Skeletal muscle tissue (tissue), 4 donors: Measurements from ENCODE around the gene CHRNB1. TPM values are rescaled to one million over a fixed set of nuclear protein-coding genes. Genes with fewer than 3 reads are reported as not detected.
A peak's percentile ranks its signal among the peaks of the same experiment; 100 is the strongest.

Source experiments
- H3K27ac ChIP-seq: one replicate; pipeline ENCODE4 v1.7.0; 2013; ENCODE audit warnings: mild to moderate bottlenecking, low read depth, low read length, inconsistent platforms
- H3K27me3 ChIP-seq, 3 donors: one replicate each; pipeline ENCODE4 v1.7.0; 2013; ENCODE audit warnings: low read length in 3 of 3; ENCODE audit not compliant: control insufficient read depth in 3 of 3, insufficient read depth in 3 of 3
- H3K36me3 ChIP-seq, 3 donors: one replicate each; pipeline ENCODE4 v1.7.0; 2013; ENCODE audit warnings: low read length in 3 of 3; ENCODE audit not compliant: control insufficient read depth in 3 of 3, insufficient read depth in 3 of 3
- H3K4me1 ChIP-seq, 3 donors: one replicate each; pipeline ENCODE4 v1.7.0; 2013; ENCODE audit warnings: low read length in 3 of 3, mild to moderate bottlenecking in 3 of 3; ENCODE audit not compliant: control insufficient read depth in 3 of 3, insufficient read depth in 3 of 3
- H3K4me3 ChIP-seq, 3 donors: one replicate each; pipeline ENCODE4 v1.7.0; 2013; ENCODE audit warnings: low read length in 3 of 3
- H3K9ac ChIP-seq, 3 donors: one replicate each; pipeline ENCODE4 v1.7.0; 2013; ENCODE audit warnings: low read length in 3 of 3, mild to moderate bottlenecking in 3 of 3, moderate library complexity in 2 of 3, low read depth in 1 of 3
- H3K9me3 ChIP-seq, 3 donors: one replicate each; pipeline ENCODE4 v1.7.0; 2013; ENCODE audit warnings: low read length in 3 of 3; ENCODE audit not compliant: control insufficient read depth in 3 of 3
- total RNA-seq: library from RNA; depleted of rRNA; stranded (reverse); fragments of >200 nt; gene quantifications from one replicate; pipeline ENCODE4 v1.2.3, GENCODE V29; 2014
- donor health status: Osteomylitis.

CHRNB1 gene
- total RNA-seq, 1 donor from 2014 or later, result 31.3 TPM

DNA sequence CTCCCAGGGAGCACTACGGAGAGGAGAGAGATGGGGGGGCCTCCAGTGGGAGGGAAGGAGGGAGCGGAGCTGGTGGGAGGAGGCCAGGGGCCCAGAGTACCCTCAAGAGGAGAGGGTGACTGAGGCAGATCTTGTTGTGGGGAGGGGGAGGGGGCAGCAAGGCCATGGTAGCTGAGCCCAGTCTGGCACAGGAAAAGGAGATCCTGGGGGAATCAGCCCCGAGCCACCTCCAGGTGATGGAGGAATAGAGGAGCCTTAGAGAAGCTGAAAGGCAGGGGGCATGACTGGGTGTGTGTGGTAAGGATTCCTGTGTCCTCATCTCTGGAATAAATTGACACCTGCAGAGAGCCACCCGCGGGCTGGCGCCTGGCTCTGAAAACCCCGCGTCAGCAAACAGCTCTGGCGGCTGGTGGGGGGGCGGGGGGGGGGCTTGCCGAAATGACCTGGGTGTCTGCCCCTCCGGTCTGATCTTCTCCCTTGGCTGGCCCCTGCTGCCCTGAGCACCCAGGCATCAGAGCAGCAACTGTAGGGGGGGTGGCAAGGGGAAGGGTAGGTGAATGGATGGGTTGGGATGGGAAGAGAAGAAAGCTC, 38.5 kb upstream of the CHRNB1 start:
- Histone ChIP-seq H3K36me3 (peaks cover 4 to 9% (median 6%) of the 10 kb centered on the region in 3 donors), H3K4me3 (no peak overlapping the region), H3K4me1 (peaks cover 13 to 21% (median 13%) of the 10 kb centered on the region in 3 donors), H3K27ac (peak overlapping the region; percentile 84), H3K9me3 (no peaks in the 10 kb centered on the region), H3K9ac (no peak overlapping the region), H3K27me3 (no peaks in the 10 kb centered on the region)

DNA sequence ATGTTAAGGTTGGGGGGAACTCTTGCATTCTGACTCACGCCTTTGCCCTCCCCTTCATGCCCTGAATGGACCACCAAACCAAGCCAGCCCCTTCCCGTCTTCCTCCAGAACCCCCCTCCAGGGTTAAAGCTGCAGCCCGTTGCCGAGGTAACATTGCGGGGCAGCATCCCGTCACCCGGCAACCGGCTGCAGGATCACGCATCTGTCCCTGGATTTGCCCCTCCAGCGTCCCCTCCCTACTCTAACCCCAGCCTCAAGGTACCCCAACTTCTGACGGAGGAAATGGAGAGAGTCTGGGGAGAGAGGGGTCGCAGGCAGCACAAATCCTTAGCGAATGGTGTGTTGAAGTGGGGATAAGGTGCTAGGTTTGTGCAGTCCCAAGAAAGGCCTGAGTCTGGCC, 37.8 kb upstream of the CHRNB1 start:
- Histone ChIP-seq H3K4me1 (peaks cover 13 to 21% (median 13%) of the 10 kb centered on the region in 3 donors), H3K27me3 (no peaks in the 10 kb centered on the region), H3K4me3 (no peak overlapping the region), H3K9me3 (no peaks in the 10 kb centered on the region), H3K27ac (no peak overlapping the region), H3K9ac (no peak overlapping the region), H3K36me3 (peaks cover 4 to 9% (median 6%) of the 10 kb centered on the region in 3 donors)

DNA sequence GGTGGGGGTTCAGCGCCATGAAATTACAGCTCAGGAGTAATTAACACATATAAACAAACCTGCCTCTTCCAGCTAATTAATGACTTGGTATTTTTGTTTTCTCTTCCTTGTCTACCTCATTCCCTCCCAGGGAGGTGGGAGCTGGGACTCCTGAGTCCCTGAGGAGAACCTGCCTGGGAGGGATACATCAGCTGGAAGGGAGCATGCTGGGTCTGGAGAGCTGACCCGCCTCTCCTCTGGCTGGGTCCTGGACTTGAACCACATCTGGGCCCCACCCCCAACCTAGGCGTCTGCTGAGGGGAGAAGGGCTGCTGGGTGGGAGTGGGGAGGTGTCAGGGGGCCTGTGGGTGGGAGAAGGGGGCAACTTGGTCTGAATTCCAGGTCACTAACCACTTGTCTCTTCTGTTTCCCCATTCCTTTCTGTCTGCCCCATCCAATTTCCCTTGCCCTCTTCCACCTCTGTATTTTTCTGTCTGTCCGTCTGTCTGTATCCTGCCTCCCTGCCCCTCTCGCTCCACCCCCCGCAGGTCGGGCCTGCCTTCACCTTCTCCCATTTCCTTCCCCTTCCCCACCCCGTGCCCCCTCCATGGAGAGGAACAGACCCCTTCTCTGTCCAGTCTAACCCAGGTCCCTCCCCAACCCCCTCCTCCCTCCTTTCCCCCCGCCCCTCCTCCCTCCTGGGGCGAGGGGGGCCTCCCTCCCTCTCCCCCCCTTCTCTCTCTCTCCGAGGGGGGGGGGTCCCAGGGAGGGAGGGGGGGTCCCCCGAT, 37.2 kb upstream of the CHRNB1 start, which contains the start of gene NLGN2:
Gene NLGN2, plus strand, starts transcription at position 361 of the 767 bp plus-strand sequence. CDS start 411 bp downstream, outside the sequence.
- no peak within 1 kb of the TSS for H3K4me3 ChIP-seq
- peaks cover 4 to 9% (median 6%) of the 10 kb centered on the region in 3 donors for H3K36me3 ChIP-seq
- no peaks in the 10 kb centered on the region for H3K27me3 ChIP-seq
- H3K4me1 ChIP-seq, result peaks cover 11 to 20% (median 12%) of the 10 kb centered on the region in 3 donors
- no peak within 1 kb of the TSS for H3K27ac ChIP-seq
- no peaks in the 10 kb centered on the region for H3K9me3 ChIP-seq
- H3K9ac ChIP-seq, result no peak within 1 kb of the TSS

DNA sequence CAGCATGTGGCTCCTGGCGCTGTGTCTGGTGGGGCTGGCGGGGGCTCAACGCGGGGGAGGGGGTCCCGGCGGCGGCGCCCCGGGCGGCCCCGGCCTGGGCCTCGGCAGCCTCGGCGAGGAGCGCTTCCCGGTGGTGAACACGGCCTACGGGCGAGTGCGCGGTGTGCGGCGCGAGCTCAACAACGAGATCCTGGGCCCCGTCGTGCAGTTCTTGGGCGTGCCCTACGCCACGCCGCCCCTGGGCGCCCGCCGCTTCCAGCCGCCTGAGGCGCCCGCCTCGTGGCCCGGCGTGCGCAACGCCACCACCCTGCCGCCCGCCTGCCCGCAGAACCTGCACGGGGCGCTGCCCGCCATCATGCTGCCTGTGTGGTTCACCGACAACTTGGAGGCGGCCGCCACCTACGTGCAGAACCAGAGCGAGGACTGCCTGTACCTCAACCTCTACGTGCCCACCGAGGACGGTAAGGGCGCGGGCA, 36.6 kb upstream of the CHRNB1 start:
- no peak overlapping the region for H3K27ac ChIP-seq
- peaks cover 4 to 9% (median 6%) of the 10 kb centered on the region in 3 donors for H3K36me3 ChIP-seq
- no peak overlapping the region for H3K4me3 ChIP-seq
- peaks cover 5 to 14% (median 5%) of the 10 kb centered on the region in 3 donors for H3K4me1 ChIP-seq
- no peak overlapping the region for H3K9ac ChIP-seq
- H3K27me3 ChIP-seq, result no peaks in the 10 kb centered on the region
- no peaks in the 10 kb centered on the region for H3K9me3 ChIP-seq

DNA sequence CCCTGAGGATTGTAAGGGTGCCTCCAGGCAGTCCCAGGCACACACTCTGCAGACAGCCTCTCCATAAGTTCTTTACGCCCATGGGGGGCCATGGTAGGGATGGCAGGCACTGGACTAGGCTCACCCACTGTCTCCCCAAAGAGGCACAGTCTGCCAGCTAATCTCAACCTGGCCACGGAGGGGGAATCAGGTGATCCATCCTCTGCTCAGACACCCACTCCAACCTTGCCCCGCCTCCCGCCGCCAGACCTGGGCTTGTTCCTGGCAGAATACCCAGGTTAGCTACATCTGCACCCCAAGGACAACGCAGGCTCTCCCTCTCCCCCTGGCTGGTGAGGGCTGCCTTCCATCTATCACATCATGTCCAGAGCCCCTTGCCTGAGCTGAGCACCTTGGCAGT, 36.0 kb upstream of the CHRNB1 start:
- no peak overlapping the region for H3K4me3 ChIP-seq
- peaks cover 4 to 9% (median 6%) of the 10 kb centered on the region in 3 donors for H3K36me3 ChIP-seq
- no peak overlapping the region for H3K9ac ChIP-seq
- peaks cover 5 to 13% (median 5%) of the 10 kb centered on the region in 3 donors for H3K4me1 ChIP-seq
- H3K27ac ChIP-seq, result no peak overlapping the region
- H3K27me3 ChIP-seq, result no peaks in the 10 kb centered on the region
- H3K9me3 ChIP-seq, result no peaks in the 10 kb centered on the region

DNA sequence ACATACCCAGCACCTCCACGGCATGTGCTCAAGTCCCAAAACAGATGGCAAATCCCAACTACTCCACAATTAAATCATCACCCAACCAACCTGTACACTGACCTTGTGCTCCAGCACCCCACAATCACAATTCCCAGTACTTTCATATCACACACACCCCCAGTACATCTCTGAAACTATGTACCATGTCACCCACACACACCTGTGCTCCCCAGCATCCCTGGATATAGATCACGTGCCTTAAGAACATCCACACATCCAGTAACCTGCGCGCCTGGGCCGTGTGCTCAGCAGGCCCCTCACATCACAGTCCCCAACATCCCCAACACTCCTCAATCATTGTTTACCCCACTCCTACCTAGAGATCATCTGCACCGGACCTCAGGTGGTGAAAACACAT, 35.1 kb upstream of the CHRNB1 start:
- no peaks in the 10 kb centered on the region for H3K27me3 ChIP-seq

DNA sequence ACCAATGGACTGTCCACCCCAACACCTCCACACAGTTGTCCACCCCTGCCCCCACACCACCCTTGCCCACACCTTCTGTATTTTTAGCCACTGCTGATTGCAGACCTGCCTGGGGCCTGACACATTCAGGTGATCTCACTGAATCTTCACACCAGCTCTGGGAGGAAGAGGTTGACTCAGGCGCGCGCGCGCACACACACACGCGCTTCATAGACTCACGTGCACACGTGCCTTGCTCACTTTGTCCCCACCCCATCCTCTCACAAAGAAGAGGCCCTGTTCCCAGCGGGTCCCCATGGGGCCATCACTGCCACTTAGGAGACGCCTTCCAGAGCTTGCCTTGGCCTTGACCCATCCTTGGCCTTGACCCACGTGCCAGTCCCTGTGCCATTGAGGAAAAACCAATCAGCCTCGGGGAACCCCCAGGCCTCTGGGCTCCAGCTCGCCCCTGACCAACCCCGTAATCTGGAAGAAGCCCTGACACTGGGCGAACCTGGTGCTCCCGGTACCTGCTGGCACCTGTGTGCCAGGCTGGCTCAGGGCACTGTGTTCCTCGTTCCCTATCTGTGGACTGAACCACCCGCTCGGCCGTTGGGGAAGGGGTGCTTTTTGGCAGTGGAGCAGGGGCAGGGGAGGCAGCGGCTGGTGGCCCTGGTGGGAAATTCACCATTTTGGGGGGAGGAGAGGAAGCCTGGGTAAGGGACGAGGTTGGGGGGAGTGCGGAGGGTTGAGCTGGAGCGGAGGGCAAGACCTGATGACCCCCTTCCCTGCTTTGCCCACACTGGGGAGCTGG, 34.0 kb upstream of the CHRNB1 start:
- Histone ChIP-seq H3K4me3 (no peak overlapping the region), H3K4me1 (peaks cover 0 to 5% (median under 1%) of the 10 kb centered on the region in 3 donors), H3K9me3 (no peaks in the 10 kb centered on the region)

More for the DNA sequence above, 35.1 kb upstream of the CHRNB1 start:
- H3K9me3 ChIP-seq, result no peaks in the 10 kb centered on the region
- H3K27ac ChIP-seq, result no peak overlapping the region
- peaks cover 4 to 9% (median 6%) of the 10 kb centered on the region in 3 donors for H3K36me3 ChIP-seq
- peaks cover 5 to 13% (median 5%) of the 10 kb centered on the region in 3 donors for H3K4me1 ChIP-seq
- H3K4me3 ChIP-seq, result no peak overlapping the region
- H3K9ac ChIP-seq, result no peak overlapping the region

DNA sequence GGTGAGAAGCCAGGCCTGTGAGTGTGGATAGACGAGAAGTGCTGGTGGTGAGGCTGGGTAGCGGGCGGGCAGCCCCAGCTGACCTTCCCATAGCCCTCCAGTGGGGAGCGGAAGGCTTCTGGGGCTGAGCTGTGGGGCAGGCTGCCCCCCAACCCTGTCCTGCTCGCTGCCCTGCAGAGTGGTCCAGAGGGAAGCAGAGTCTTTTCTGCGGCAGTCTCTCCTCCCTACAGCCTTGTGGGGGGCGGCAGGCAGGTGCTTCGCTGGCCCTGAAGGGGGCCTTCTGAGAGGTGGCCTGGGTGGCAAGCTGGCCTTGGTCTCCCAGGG, 33.5 kb upstream of the CHRNB1 start:
- H3K9ac ChIP-seq, result no peak overlapping the region
- peaks cover 10 to 14% (median 12%) of the 10 kb centered on the region in 3 donors for H3K36me3 ChIP-seq
- no peak overlapping the region for H3K4me3 ChIP-seq
- no peaks in the 10 kb centered on the region for H3K27me3 ChIP-seq
- no peak overlapping the region for H3K27ac ChIP-seq
- H3K9me3 ChIP-seq, result no peaks in the 10 kb centered on the region
- no peaks in the 10 kb centered on the region for H3K4me1 ChIP-seq

More for the DNA sequence above, 34.0 kb upstream of the CHRNB1 start:
- H3K27me3 ChIP-seq, result no peaks in the 10 kb centered on the region
- no peak overlapping the region for H3K27ac ChIP-seq
- peaks cover 10 to 14% (median 12%) of the 10 kb centered on the region in 3 donors for H3K36me3 ChIP-seq
- no peak overlapping the region for H3K9ac ChIP-seq

DNA sequence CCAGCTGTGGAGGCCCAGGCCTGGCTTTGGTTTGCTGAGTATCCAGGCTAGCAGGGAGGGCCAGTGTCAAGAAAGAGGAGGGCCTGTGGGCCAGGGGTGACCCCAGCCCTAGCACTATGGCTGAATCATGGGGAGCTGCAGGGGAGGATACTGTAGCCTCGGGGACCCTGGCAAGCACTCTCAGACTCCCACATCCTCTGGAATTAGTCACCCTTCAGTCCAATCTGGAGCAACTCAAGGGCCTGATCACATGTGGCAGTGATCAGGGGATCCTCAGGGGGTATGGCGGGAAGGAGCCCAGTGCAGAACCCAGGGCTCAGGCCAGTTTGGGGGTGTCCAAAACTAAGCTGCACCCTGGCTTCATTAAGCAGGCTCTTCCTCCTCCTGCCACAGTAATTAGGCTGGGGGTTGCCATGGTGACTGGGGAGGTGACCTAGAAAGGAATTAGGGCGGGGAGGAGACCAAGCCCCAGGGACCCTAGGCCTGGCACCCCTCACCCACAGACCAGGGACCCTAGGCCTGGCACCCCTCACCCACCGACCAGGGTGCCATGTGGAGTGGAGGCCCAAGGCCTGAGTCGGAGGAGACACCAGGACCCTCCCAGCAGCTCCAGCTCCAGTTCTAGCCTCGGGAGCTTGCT, 31.4 kb upstream of the CHRNB1 start:
- no peaks in the 10 kb centered on the region for H3K9me3 ChIP-seq
- peaks cover 10 to 14% (median 12%) of the 10 kb centered on the region in 3 donors for H3K36me3 ChIP-seq
- H3K4me1 ChIP-seq, result no peaks in the 10 kb centered on the region
- no peaks in the 10 kb centered on the region for H3K27me3 ChIP-seq
- H3K9ac ChIP-seq, result no peak overlapping the region
- no peak overlapping the region for H3K27ac ChIP-seq
- H3K4me3 ChIP-seq, result no peak overlapping the region
